ENCODE measurements around the gene GOLGA8T.
"Not testable (repeated sequence)": the region's sequence is repeated elsewhere in the genome, so short reads cannot be mapped to it uniquely, and the experiment has no call there.

Gene GOLGA8T

DNA sequence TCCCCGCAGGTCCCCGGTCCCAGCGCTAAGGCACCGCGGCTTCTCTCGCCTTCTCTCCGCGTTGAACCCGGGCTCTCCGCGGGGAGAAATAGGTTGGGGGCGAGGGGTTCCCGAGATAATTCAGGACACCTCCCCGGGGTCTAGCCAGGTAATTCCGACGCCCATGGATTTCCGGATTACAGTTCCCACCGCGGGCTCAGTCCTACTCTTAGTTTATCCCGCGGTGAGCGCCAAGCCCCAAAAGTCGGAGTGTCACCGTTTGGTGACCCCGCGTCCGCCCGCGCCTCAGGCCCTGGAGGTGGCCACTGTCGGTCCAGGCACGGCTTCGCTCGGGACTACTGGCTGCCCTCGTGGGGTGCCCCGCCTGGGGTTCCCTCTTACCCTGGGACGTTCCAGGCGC lies 56.8 kb downstream of the GOLGA8T start:
- DNase-seq: not testable (repeated sequence)

DNA sequence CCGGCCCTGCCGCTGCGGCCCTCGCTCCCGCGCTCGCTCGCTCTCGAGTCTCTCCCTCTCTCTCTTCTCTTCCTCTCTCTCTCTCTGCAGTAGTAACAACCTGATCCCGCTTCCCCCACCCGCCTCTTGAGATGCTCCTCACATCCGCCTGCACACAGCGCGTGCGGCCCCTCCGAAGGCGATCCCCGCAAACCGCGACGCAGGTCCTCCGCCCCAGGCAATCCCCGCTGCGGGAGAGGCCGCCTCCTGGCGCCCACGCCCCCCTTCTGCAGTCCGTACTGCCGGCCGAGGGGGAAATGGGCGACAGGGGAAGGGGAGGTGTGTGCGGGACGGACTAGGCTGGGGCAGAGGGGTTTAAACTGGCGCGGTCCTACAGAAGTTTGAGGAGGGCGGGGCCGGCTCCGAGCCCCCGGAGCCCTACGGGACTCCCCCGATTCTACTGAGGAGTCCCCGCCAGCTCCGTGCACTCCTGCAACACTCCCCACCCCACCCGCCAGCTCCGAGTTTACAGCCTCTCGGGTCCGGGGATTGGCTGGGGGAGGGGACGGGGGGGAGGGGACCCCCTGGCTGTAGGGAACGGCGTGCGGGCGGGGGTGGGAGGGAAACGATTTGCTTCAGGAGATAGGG lies 57.4 kb downstream of the GOLGA8T start:
- DNase-seq: not testable (repeated sequence)

DNA sequence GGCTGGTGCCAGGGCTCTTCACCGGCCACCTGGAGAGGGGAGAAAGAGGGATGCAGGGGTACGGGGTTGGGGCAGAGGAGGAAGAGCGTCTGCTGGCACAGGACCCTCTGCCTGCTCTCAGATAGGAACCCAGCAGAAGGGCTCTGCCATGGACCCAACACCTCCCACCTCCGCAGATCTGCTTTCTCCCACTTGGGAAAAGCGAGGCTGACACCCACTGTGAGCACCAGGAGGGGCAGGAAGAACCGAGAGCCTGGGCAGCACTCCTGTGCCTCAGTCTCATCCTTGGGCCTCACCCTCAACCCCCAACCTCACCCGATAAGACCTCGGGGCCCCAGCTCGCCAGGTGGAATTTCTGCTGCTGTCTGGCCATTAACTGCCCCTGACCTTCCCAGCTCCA lies 58.0 kb downstream of the GOLGA8T start:
- DNase-seq: not testable (repeated sequence)
